HG02642 (cell line): Measurements from ENCODE around the gene MBNL2.

Experiments
- ATAC-seq: cut with Tn5 transposase; IDR thresholded peaks from one replicate; pipeline ENCODE4 v1.9.1; 2021; ENCODE audit warnings: mild to moderate bottlenecking; ENCODE audit not compliant: unreplicated experiment, poor library complexity

MBNL2 gene

GRCh38 chr13:97390941-97391600 lies 168.9 kb downstream of the MBNL2 start:
- ATAC-seq: no peak

- no peak for ATAC-seq
Observed at GRCh38 chr13:97392020-97392419, 169.9 kb downstream of the MBNL2 start.

GRCh38 chr13:97394542-97394941 lies 172.4 kb downstream of the MBNL2 start:
- no peak for ATAC-seq

GRCh38 chr13:97395447-97396136 lies 173.5 kb downstream of the MBNL2 start:
- no peak for ATAC-seq

- ATAC-seq: no peak
Observed at GRCh38 chr13:97397267-97397666, 175.1 kb downstream of the MBNL2 start.

- no peak for ATAC-seq
Observed at GRCh38 chr13:97401421-97401820, 179.3 kb downstream of the MBNL2 start.

GRCh38 chr13:97403893-97404750 lies 182.0 kb downstream of the MBNL2 start:
- ATAC-seq: no peak

- no peak for ATAC-seq
Observed at GRCh38 chr13:97407540-97407939, 185.4 kb downstream of the MBNL2 start.

GRCh38 chr13:97408938-97409337 lies 186.8 kb downstream of the MBNL2 start:
- ATAC-seq: no peak

- no peak for ATAC-seq
Observed at GRCh38 chr13:97411984-97412383, 189.9 kb downstream of the MBNL2 start.

GRCh38 chr13:97413694-97414093 lies 191.6 kb downstream of the MBNL2 start:
- no peak for ATAC-seq

- no peak for ATAC-seq
Observed at GRCh38 chr13:97414392-97414791, 192.3 kb downstream of the MBNL2 start.

- no peak for ATAC-seq
Observed at GRCh38 chr13:97417698-97418097, 195.6 kb downstream of the MBNL2 start.

GRCh38 chr13:97422118-97423054 lies 200.3 kb downstream of the MBNL2 start:
- ATAC-seq: no peak

- no peak for ATAC-seq
Observed at GRCh38 chr13:97423300-97424045, 201.3 kb downstream of the MBNL2 start.

GRCh38 chr13:97425590-97425989 lies 203.5 kb downstream of the MBNL2 start:
- no peak for ATAC-seq

- ATAC-seq: no peak
Observed at GRCh38 chr13:97426695-97427094, 204.6 kb downstream of the MBNL2 start.

GRCh38 chr13:97429681-97430081 lies 207.5 kb downstream of the MBNL2 start:
- no peak for ATAC-seq

- no peak for ATAC-seq
Observed at GRCh38 chr13:97430296-97430695, 208.2 kb downstream of the MBNL2 start.
